ENCODE results near the gene HOXA2. TPM values are rescaled to one million over a fixed set of nuclear protein-coding genes. Genes with fewer than 3 reads are reported as not detected.

HOXA2 gene
- total and polyA plus RNA-seq, 2 of the 13 experiments (the other 11 are each of a cell fraction or from before 2014, with no cell fraction given), result 0.22 to 0.29 TPM

- intact Hi-C loops (cut with micrococcal nuclease; ENCODE audit: unreplicated experiment) (no loop called here), in situ Hi-C loops (cut with HindIII; ENCODE audit: extremely low pct_ligation_motif_present, low pct_unique_long_range_greater_than_20kb) (no loop called here)
- Histone ChIP-seq H3K9ac (ENCODE audit: insufficient read depth, low read depth, low read length) (no peak overlapping the region), H3K27me3 (ENCODE audit: control insufficient read depth in 1 of 2, insufficient read depth in 2 of 2, low read length in 2 of 2) (peaks cover 0 to 14% of the 10 kb centered on the region in 2 experiments; a peak in 2 of 5 replicates), H3K4me3 (replicated peaks in 1 of 3; ENCODE audit: insufficient read depth in 1 of 3, low read depth in 2 of 3, low read length in 3 of 3) (no peak overlapping the region), H4K20me1 (ENCODE audit: insufficient read depth, low read length) (no peaks in the 10 kb centered on the region), H3K4me2 (ENCODE audit: low read depth, low read length) (no peak overlapping the region; the same call in 1 of the 2 replicates), H2AFZ (ENCODE audit: low read length) (no peak overlapping the region), H3K4me1 (ENCODE audit: insufficient read depth, low read length) (peaks cover 28% of the 10 kb centered on the region), H3K9me3 (ENCODE audit: low read length) (no peaks in the 10 kb centered on the region), H3K79me2 (ENCODE audit: insufficient read depth, low read length) (no peaks in the 10 kb centered on the region), H3K27ac (ENCODE audit: extremely low read length, insufficient read depth, low read length) (no peak overlapping the region), H3K36me3 (replicated peaks in 1 of 2; ENCODE audit: control insufficient read depth in 1 of 2, insufficient read depth in 2 of 2, low read length in 2 of 2) (no peaks in the 10 kb centered on the region)
- no peak for DNase-seq (ENCODE audit: low spot score)
- POLR2A ChIA-PET, result interaction anchor here (1.0 to 1.9 kb wide), 3 partner anchors 24 to 33 kb away, joined by 3 to 16 read pairs (median 4); no protein-coding TSS in a partner anchor
- CTCF ChIA-PET (ENCODE audit: low intra/inter-chr PET ratio, low total read pairs), result no interaction called here
- WGBS (ENCODE audit: low lambda C conversion rate), result 89% methylated on average over 30 of the region's 33 CpGs
- no peak for ATAC-seq
- TF ChIP-seq ZNF629 (CRISPR knock-in tag; conservative IDR thresholded peaks at IDR 0.05), result no peak
- TF ChIP-seq ZMYM4 (CRISPR knock-in tag; IDR thresholded peaks at IDR 0.05), result no peak
- no peak for TF ChIP-seq ZBTB26 (CRISPR knock-in tag; IDR thresholded peaks at IDR 0.05; ENCODE audit: borderline replicate concordance)
- TF ChIP-seq GPBP1L1 (CRISPR knock-in tag; IDR thresholded peaks at IDR 0.05), result no peak
- no peak for TF ChIP-seq HOXA9 (CRISPR knock-in tag; IDR thresholded peaks at IDR 0.05; ENCODE audit: borderline replicate concordance)
- TF ChIP-seq ZNF232 (CRISPR knock-in tag; IDR thresholded peaks at IDR 0.05; ENCODE audit: borderline replicate concordance), result no peak
- no TSS peak for BruUV-seq (replicated peaks)
- no peak for FAIRE-seq
Measured at GRCh38 chr7:27095050-27095896, 7.2 kb downstream of the HOXA2 start.

Data from HepG2 (cell line).